Left kidney (tissue), 8 donors: Measurements from ENCODE around the gene WFDC13. TPM values are rescaled to one million over a fixed set of nuclear protein-coding genes. Genes with fewer than 3 reads are reported as not detected.
"Not testable (repeated sequence)": the region's sequence is repeated elsewhere in the genome, so short reads cannot be mapped to it uniquely, and the experiment has no call there.

Source experiments
- DNase-seq: peaks from one replicate; pipeline ENCODE4 v3.0.0-alpha.2; 2013
- long read RNA-seq, 8 donors: transcript quantifications; one replicate each; lab custom pipeline, GENCODE V29; 2026
- polyA plus RNA-seq: library from polyadenylated mRNA; unstranded; fragments of 120-200 nt; gene quantifications from one replicate; pipeline ENCODE4 v1.2.1, GENCODE V29; 2013; ENCODE audit not compliant: insufficient read length

Gene WFDC13
- polyA plus RNA-seq: not detected
- long read RNA-seq, donor 1: 0 reads
- long read RNA-seq, donor 2: 0 reads
- long read RNA-seq, donor 3: 0 reads
- long read RNA-seq, donor 4: 0 reads
- long read RNA-seq, donor 5: 0 reads
- long read RNA-seq, donor 6: 0 reads
- long read RNA-seq, donor 7: 0 reads
- long read RNA-seq, donor 8: 0 reads

- DNase-seq: no peak
Measured at GRCh38 chr20:45701873-45702272, at the start of gene WFDC13. WFDC13 (plus strand) TSS chr20:45702038; CDS start chr20:45702124, 86 bp downstream.

GRCh38 chr20:45657038-45657437, 44.8 kb upstream of the WFDC13 start:
- DNase-seq: not testable (repeated sequence)

GRCh38 chr20:45670139-45670538, 31.7 kb upstream of the WFDC13 start, which contains the start of gene WFDC11:
WFDC11 (minus strand) TSS chr20:45670239; CDS start chr20:45650600, 19,639 bp downstream.
- DNase-seq: no peak

GRCh38 chr20:45672765-45673164, 29.1 kb upstream of the WFDC13 start:
- no peak for DNase-seq

GRCh38 chr20:45679650-45680049, 22.2 kb upstream of the WFDC13 start:
- DNase-seq: no peak

- no peak for DNase-seq
Measured at GRCh38 chr20:45685896-45686295, 15.9 kb upstream of the WFDC13 start.

- not testable (repeated sequence) for DNase-seq
Measured at GRCh38 chr20:45693346-45693745, 8.5 kb upstream of the WFDC13 start.

GRCh38 chr20:45695496-45695895, 6.3 kb upstream of the WFDC13 start:
- no peak for DNase-seq

- no peak for DNase-seq
Measured at GRCh38 chr20:45701104-45701503, 734 bp upstream of the WFDC13 start.

- no peak for DNase-seq
Measured at GRCh38 chr20:45704969-45705637, 3.3 kb downstream of the WFDC13 start, which contains the start of gene WFDC10B. WFDC10B (minus strand) TSS chr20:45705019; CDS start chr20:45685992, 19,027 bp downstream.

GRCh38 chr20:45716141-45716688, 14.4 kb downstream of the WFDC13 start:
- DNase-seq: not testable (repeated sequence)

- no peak for DNase-seq
Measured at GRCh38 chr20:45722047-45722446, 20.2 kb downstream of the WFDC13 start, which contains the start of gene SPINT4. SPINT4 (plus strand) TSS chr20:45722347; CDS start chr20:45722368, 21 bp downstream.

- no peak for DNase-seq
Measured at GRCh38 chr20:45725134-45725533, 23.3 kb downstream of the WFDC13 start.

GRCh38 chr20:45727044-45727443, 25.2 kb downstream of the WFDC13 start:
- DNase-seq: no peak

- DNase-seq: no peak
Measured at GRCh38 chr20:45732199-45732598, 30.4 kb downstream of the WFDC13 start.

GRCh38 chr20:45735552-45735951, 33.7 kb downstream of the WFDC13 start:
- no peak for DNase-seq

GRCh38 chr20:45735988-45736387, 34.1 kb downstream of the WFDC13 start:
- DNase-seq: no peak

GRCh38 chr20:45742596-45742995, 40.8 kb downstream of the WFDC13 start:
- no peak for DNase-seq

- no peak for DNase-seq
Measured at GRCh38 chr20:45745015-45745414, 43.2 kb downstream of the WFDC13 start.

- no peak for DNase-seq
Measured at GRCh38 chr20:45751721-45752120, 49.9 kb downstream of the WFDC13 start.

- DNase-seq: no peak
Measured at GRCh38 chr20:45752746-45753145, 50.9 kb downstream of the WFDC13 start.

GRCh38 chr20:45758096-45758495, 56.3 kb downstream of the WFDC13 start:
- no peak for DNase-seq
